Trophoblast cell (in vitro differentiated cells and primary cell): ENCODE results near the gene TMEM33.

Experiments used
- DNase-seq, 2 donors: peaks; one replicate each; pipeline ENCODE4 v3.0.0-alpha.2; 2016
- H2AFZ ChIP-seq: 2 replicates; pipeline ENCODE4 v1.6.1; 2013; ENCODE audit warnings: low read length, moderate library complexity, mild to moderate bottlenecking; ENCODE audit not compliant: insufficient read depth, poor library complexity
- H2AK5ac ChIP-seq: 2 replicates; pipeline ENCODE4 v1.6.1; 2013; ENCODE audit warnings: mild to moderate bottlenecking, low read length
- H2BK120ac ChIP-seq: 2 replicates; pipeline ENCODE4 v1.6.1; 2013; ENCODE audit warnings: low read length, mild to moderate bottlenecking, moderate library complexity; ENCODE audit not compliant: insufficient read depth, poor library complexity
- H2BK12ac ChIP-seq: 2 replicates; pipeline ENCODE4 v1.6.1; 2013; ENCODE audit warnings: mild to moderate bottlenecking, low read length, moderate library complexity
- H2BK5ac ChIP-seq: 2 replicates; pipeline ENCODE4 v1.6.1; 2013; ENCODE audit warnings: low read length, low read depth, moderate library complexity, mild to moderate bottlenecking; ENCODE audit not compliant: poor library complexity
- H3K14ac ChIP-seq: 2 replicates; pipeline ENCODE4 v1.6.1; 2013; ENCODE audit warnings: mild to moderate bottlenecking, low read length
- H3K18ac ChIP-seq: 2 replicates; pipeline ENCODE4 v1.6.1; 2013; ENCODE audit warnings: mild to moderate bottlenecking, low read length
- H3K23ac ChIP-seq: 2 replicates; pipeline ENCODE4 v1.6.1; 2013; ENCODE audit warnings: low read length
- H3K27ac ChIP-seq: 2 replicates; pipeline ENCODE4 v1.5.1; 2013; ENCODE audit warnings: low read depth, mild to moderate bottlenecking, inconsistent platforms, low read length, moderate library complexity
- H3K27me3 ChIP-seq: 2 replicates; pipeline ENCODE4 v1.6.1; 2013; ENCODE audit warnings: inconsistent platforms, mild to moderate bottlenecking, low read length, moderate library complexity; ENCODE audit not compliant: insufficient read depth
- H3K36me3 ChIP-seq, 2 experiments: 1 replicate in 1 of 2; 2 replicates in 1 of 2; pipeline ENCODE4 v1.6.1; 2013; ENCODE audit warnings: low read length in 2 of 2, mild to moderate bottlenecking in 2 of 2, moderate library complexity in 1 of 2; ENCODE audit not compliant: insufficient read depth in 2 of 2, control insufficient read depth in 1 of 2
- H3K4ac ChIP-seq: 2 replicates; pipeline ENCODE4 v1.6.1; 2013; ENCODE audit warnings: low read depth, mild to moderate bottlenecking, low read length, moderate library complexity
- H3K4me1 ChIP-seq, 2 experiments: 1 replicate in 1 of 2; 2 replicates in 1 of 2; pipeline ENCODE4 v1.6.1; 2013; ENCODE audit warnings: low read length in 2 of 2, mild to moderate bottlenecking in 2 of 2, moderate library complexity in 1 of 2; ENCODE audit not compliant: insufficient read depth in 2 of 2, control insufficient read depth in 1 of 2
- H3K4me2 ChIP-seq: 2 replicates; pipeline ENCODE4 v1.6.1; 2013; ENCODE audit warnings: inconsistent platforms, mild to moderate bottlenecking, low read length, moderate library complexity
- H3K4me3 ChIP-seq: 2 replicates; pipeline ENCODE4 v1.5.1; 2013; ENCODE audit warnings: mild to moderate bottlenecking, low read depth, low read length, inconsistent platforms
- H3K79me1 ChIP-seq: one replicate; pipeline ENCODE4 v1.6.1; 2013; ENCODE audit warnings: low read length
- H3K79me2 ChIP-seq: 2 replicates; pipeline ENCODE4 v1.6.1; 2013; ENCODE audit warnings: low read length, mild to moderate bottlenecking; ENCODE audit not compliant: control insufficient read depth, insufficient read depth, poor library complexity
- H3K9ac ChIP-seq: 2 replicates; pipeline ENCODE4 v1.6.1; 2013; ENCODE audit warnings: mild to moderate bottlenecking, low read length
- H3K9me3 ChIP-seq: 2 replicates; pipeline ENCODE4 v1.6.1; 2013; ENCODE audit warnings: low read depth, mild to moderate bottlenecking, control low read depth, inconsistent platforms, low read length; ENCODE audit not compliant: insufficient read depth
- H4K12ac ChIP-seq: 2 replicates; pipeline ENCODE4 v1.6.1; 2013; ENCODE audit warnings: low read depth, mild to moderate bottlenecking, low read length, moderate library complexity
- H4K8ac ChIP-seq: 2 replicates; pipeline ENCODE4 v1.6.1; 2013; ENCODE audit warnings: low read depth, mild to moderate bottlenecking, low read length, moderate library complexity
- H4K91ac ChIP-seq: one replicate; pipeline ENCODE4 v1.6.1; 2013; ENCODE audit warnings: low read depth, mild to moderate bottlenecking, low read length, moderate library complexity
- WGBS: extraction: QIAGEN DNeasy Blood & Tissue Kit; methylation state at CpG from one replicate; pipeline ENCODE4 v1.1.7; 2013; ENCODE audit warnings: missing lambda C conversion rate; ENCODE audit not compliant: insufficient read length, insufficient coverage; ENCODE audit errors: extremely low coverage; 5-methylcytosine and 5-hydroxymethylcytosine counted together

TMEM33 gene

GRCh38 chr4:41977709-41978108, 42.5 kb downstream of the TMEM33 start:
- Histone ChIP-seq H4K8ac (no peak overlapping the region), H2BK5ac (no peak overlapping the region), H4K91ac (no peak overlapping the region), H3K14ac (no peak overlapping the region), H3K36me3 (no peaks in the 10 kb centered on the region), H3K79me1 (no peaks in the 10 kb centered on the region), H3K9me3 (no peaks in the 10 kb centered on the region), H2BK120ac (no peak overlapping the region), H2BK12ac (no peak overlapping the region), H3K79me2 (no peaks in the 10 kb centered on the region), H3K4me3 (no peak overlapping the region), H3K23ac (no peak overlapping the region), H3K4ac (no peak overlapping the region), H3K18ac (no peak overlapping the region), H4K12ac (no peak overlapping the region), H3K27me3 (no peaks in the 10 kb centered on the region), H3K27ac (no peak overlapping the region), H3K4me2 (no peak overlapping the region), H3K9ac (no peak overlapping the region), H3K4me1 (no peaks in the 10 kb centered on the region), H2AK5ac (no peak overlapping the region), H2AFZ (no peak overlapping the region)
- no CpG with 5 or more reads among the region's 3 CpGs for WGBS
- DNase-seq: no peak

- Histone ChIP-seq H2AK5ac (no peak within 1 kb of the TSS), H2BK12ac (no peak within 1 kb of the TSS), H3K4me2 (no peak within 1 kb of the TSS), H2BK5ac (no peak within 1 kb of the TSS), H4K12ac (no peak within 1 kb of the TSS), H3K18ac (no peak within 1 kb of the TSS), H3K14ac (no peak within 1 kb of the TSS), H3K23ac (no peak within 1 kb of the TSS), H3K79me2 (no peaks in the 10 kb centered on the region), H3K79me1 (no peaks in the 10 kb centered on the region), H3K9me3 (no peaks in the 10 kb centered on the region), H3K27me3 (no peaks in the 10 kb centered on the region), H3K4me1 (no peaks in the 10 kb centered on the region), H2BK120ac (no peak within 1 kb of the TSS), H3K9ac (no peak within 1 kb of the TSS), H4K8ac (no peak within 1 kb of the TSS), H3K4ac (no peak within 1 kb of the TSS), H3K36me3 (no peaks in the 10 kb centered on the region), H3K4me3 (no peak within 1 kb of the TSS), H3K27ac (no peak within 1 kb of the TSS), H4K91ac (no peak within 1 kb of the TSS), H2AFZ (no peak within 1 kb of the TSS)
- no peak for DNase-seq
- no CpG with 5 or more reads among the region's 12 CpGs for WGBS
Observed at GRCh38 chr4:41981456-41981855, 46.2 kb downstream of the TMEM33 start, which contains the start of gene DCAF4L1. TSS of gene DCAF4L1 (plus strand) at chr4:41981756. CDS start at chr4:41981793, 37 bp downstream.

GRCh38 chr4:41982716-41983115, 47.5 kb downstream of the TMEM33 start:
- Histone ChIP-seq H3K18ac (no peak overlapping the region), H3K79me2 (no peaks in the 10 kb centered on the region), H3K4me1 (no peaks in the 10 kb centered on the region), H4K12ac (no peak overlapping the region), H3K14ac (no peak overlapping the region), H2AFZ (no peak overlapping the region), H4K91ac (no peak overlapping the region), H2BK120ac (no peak overlapping the region), H2BK12ac (no peak overlapping the region), H3K27ac (no peak overlapping the region), H3K36me3 (no peaks in the 10 kb centered on the region), H2AK5ac (no peak overlapping the region), H3K4ac (no peak overlapping the region), H3K27me3 (no peaks in the 10 kb centered on the region), H3K9ac (no peak overlapping the region), H4K8ac (no peak overlapping the region), H3K4me3 (no peak overlapping the region), H3K23ac (no peak overlapping the region), H3K9me3 (no peaks in the 10 kb centered on the region), H2BK5ac (no peak overlapping the region), H3K79me1 (no peaks in the 10 kb centered on the region), H3K4me2 (no peak overlapping the region)
- DNase-seq: no peak
- no CpG with 5 or more reads among the region's 22 CpGs for WGBS

GRCh38 chr4:41985151-41985550, 49.9 kb downstream of the TMEM33 start:
- Histone ChIP-seq H3K4ac (no peak overlapping the region), H3K4me3 (no peak overlapping the region), H3K4me2 (no peak overlapping the region), H3K4me1 (peaks cover 0 to 3% of the 10 kb centered on the region in 2 experiments), H3K27me3 (no peaks in the 10 kb centered on the region), H3K18ac (no peak overlapping the region), H3K9me3 (no peaks in the 10 kb centered on the region), H2AK5ac (no peak overlapping the region), H2BK5ac (no peak overlapping the region), H4K8ac (no peak overlapping the region), H2BK12ac (no peak overlapping the region), H3K27ac (no peak overlapping the region), H3K23ac (no peak overlapping the region), H3K79me2 (no peaks in the 10 kb centered on the region), H3K79me1 (no peaks in the 10 kb centered on the region), H4K12ac (no peak overlapping the region), H2AFZ (no peak overlapping the region), H3K36me3 (no peaks in the 10 kb centered on the region), H4K91ac (no peak overlapping the region), H3K9ac (no peak overlapping the region), H2BK120ac (no peak overlapping the region), H3K14ac (no peak overlapping the region)
- DNase-seq: no peak
- WGBS: no CpG with 5 or more reads among the region's 1 CpG
